Ovary (tissue), 3 donors: ENCODE data around the gene CDKL4.

ENCODE experiments used
- CTCF ChIP-seq, 3 donors: fragments of 450-650 bp in 2 of 3; fragments of 200-600 bp in 1 of 3; IDR thresholded peaks; one replicate each; pipeline versions ENCODE4 v1.5.1 to v1.8.0; 2016 to 2022; ENCODE audit warnings: antibody characterized with exemption in 3 of 3, mild to moderate bottlenecking in 1 of 3
- POLR2A ChIP-seq: fragments of 450-650 bp; IDR thresholded peaks from one replicate; pipeline ENCODE4 v1.6.1; 2017; ENCODE audit warnings: antibody characterized with exemption, mild to moderate bottlenecking, moderate library complexity
- donor health status: DM: no; HTN: no; CAD: no.

- no peak for TF ChIP-seq CTCF (IDR thresholded peaks at IDR 0.05)
- TF ChIP-seq POLR2A: no peak
These were observed 23.6 kb downstream of the CDKL4 start for GRCh38 chr2:39220136-39220535.
